GM21529 (cell line): ENCODE data around the gene SELENOW.
"Not testable (repeated sequence)": the region's sequence is repeated elsewhere in the genome, so short reads cannot be mapped to it uniquely, and the experiment has no call there.

ENCODE experiments used
- ATAC-seq: cut with Tn5 transposase; IDR thresholded peaks from one replicate; pipeline ENCODE4 v1.9.1; 2021; ENCODE audit not compliant: unreplicated experiment

SELENOW gene

DNA sequence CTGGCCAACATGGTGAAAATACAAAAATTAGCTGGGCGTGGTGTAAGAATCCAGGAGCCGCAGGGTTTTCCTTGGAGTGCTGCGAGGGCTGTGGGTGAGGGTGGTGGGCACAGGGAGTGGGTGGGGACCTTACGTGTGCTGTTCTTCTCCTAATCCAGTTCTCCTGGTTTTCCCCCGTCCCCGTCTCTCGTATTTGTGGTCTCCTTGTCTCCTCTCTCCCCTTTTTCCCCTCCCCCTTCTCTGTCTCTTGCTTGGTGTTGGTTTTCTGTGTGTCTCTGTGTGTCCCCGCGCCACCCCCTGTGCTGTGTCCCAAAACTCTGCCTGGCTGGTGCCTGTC is 1.7 kb downstream of the SELENOW start:
- ATAC-seq = no peak

DNA sequence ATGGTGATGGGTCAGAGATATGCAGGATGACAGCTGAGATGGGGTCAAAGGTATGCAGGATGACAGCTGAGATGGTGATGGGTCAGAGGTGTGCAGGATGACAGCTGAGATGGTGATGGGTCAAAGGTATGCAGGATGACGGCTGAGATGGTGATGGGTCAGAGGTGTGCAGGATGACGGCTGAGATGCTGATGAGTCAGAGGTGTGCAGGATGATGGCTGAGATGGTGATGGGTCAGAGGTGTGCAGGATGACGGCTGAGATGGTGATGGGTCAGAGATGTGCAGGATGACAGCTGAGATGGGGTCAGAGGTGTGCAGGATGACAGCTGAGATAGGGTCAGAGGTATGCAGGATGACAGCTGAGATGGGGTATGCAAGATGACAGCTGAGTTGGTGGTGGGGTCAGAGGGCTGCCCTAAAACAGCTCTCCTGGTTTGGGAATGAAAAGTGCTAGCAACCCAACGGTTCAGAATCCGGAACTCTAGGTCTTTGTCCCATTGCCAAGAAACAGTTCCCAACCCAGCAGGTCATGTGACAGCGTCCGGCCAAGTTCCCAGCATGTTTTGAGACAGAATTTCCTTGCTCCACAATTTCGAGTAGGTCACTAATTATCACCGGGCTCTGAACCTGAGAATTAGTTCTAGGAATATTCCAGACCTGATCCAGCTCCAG is 3.2 kb downstream of the SELENOW start:
- ATAC-seq = no peak

GRCh38 chr19:47786566-47786965 is 8.1 kb downstream of the SELENOW start:
- no peak for ATAC-seq

DNA sequence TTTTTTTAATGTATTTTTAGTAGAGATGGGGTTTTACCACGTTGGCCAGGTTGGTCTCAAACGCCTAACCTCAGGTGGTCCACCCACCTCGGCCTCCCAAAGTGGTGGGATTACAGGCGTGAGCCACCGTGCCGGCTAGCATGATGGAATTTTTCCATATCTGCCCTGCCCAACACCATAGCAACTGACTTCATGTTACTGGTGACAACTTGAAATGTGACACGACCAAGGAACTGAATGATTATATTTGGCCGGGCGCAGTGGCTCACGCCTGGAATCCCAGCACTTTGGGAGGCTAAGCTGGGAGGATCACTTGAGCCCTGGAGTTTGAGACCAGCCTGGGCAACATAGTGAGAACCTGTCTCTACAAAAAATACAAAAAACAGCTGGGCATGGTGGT is 8.8 kb downstream of the SELENOW start:
- not testable (repeated sequence) for ATAC-seq

- not testable (repeated sequence) for ATAC-seq
These were observed 11.3 kb downstream of the SELENOW start for GRCh38 chr19:47789811-47790210.

DNA sequence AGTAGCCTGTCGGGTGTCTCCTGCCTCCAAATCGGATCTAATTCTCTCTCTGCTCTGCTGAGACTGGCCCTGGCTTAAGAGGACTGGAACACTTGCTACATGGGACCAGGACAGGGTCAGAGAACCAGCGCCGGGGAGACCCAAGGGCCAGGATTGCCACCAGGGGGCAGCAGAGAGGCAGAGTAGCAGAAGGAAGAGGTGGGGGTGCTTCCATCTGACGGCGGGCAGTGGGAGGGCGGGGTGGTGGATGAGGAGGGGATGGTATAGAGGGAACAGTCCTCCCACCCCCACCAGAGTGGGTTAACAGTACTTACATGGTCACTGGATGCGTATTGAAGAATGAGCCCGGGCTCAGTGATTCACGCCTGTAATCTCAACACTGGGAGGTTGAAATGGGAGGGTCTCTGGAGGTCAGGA is 11.9 kb downstream of the SELENOW start:
- no peak for ATAC-seq

- no peak for ATAC-seq
These were observed 14.1 kb downstream of the SELENOW start for GRCh38 chr19:47792616-47793015.

GRCh38 chr19:47794526-47794925 is 16.0 kb downstream of the SELENOW start:
- ATAC-seq = no peak

- no peak for ATAC-seq
These were observed 18.3 kb downstream of the SELENOW start for GRCh38 chr19:47796785-47797184.

GRCh38 chr19:47797996-47798903 is 19.7 kb downstream of the SELENOW start:
- ATAC-seq = no peak

GRCh38 chr19:47798904-47799266 is 20.4 kb downstream of the SELENOW start:
- no peak for ATAC-seq

DNA sequence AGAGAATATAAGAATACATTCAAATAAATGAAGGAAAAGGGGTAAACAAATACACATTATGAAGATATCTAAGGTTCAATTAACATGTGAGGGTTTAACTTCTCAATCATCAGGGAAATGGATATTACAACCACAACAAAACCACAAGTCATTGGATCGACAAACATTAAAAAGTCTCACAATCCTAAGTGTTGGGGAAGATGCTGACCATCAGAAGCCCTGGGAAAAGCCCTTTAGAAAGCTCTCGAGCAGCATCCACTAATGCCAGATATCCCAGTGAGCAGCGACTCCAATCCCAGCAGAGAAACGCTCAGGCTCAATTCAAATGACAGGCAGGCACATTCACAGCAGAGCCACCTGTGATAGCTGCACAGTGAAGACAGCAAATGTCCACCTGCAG is 22.8 kb downstream of the SELENOW start:
- ATAC-seq = no peak

DNA sequence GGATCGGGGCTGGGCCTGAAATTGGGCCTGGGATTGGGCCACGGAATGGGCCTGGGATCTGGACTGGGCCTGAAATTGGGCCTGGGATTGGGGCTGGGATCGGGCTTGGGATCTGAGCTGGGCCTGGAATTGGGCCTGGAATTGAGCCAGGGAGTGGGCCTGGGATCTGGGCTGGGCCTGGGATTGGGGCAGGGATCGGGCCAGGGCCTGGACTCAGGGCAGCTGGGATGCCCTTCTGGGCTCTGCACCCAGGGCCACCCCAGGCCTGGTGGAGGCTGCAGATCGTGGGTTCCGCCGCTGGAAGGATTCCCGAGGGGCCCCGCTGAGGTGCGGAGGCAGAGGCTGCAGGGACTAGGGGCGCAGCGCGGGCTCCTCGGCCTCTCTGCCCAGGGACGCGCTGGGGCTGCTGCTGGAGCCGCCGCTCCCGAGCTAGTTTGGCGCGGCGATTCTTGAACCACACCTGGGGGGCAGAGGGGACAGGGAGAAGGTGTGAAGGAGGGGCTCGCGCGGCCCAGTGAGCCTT is 24.1 kb downstream of the SELENOW start:
- ATAC-seq = no peak

DNA sequence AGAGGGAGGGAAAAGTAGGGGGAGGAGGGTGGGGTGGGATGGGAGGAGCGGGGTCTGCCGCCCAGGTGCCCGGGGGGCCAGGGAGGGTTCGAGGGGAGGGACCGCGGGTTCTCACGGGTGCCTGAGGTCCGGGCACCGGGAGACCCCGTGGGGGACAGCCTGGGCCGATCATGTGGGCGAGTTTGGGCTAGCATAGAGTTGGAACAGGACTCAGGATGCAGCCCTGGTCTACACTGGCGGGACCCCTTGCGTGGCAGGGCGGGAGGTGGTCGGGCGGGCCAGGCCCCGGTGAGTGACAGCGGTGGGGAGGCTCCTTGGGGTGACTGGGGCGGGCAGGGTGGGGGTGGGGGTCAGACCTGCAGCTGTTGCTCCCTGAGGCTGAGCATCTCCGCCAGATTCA is 24.6 kb downstream of the SELENOW start:
- ATAC-seq = not testable (repeated sequence)

- not testable (repeated sequence) for ATAC-seq
These were observed 25.2 kb downstream of the SELENOW start for GRCh38 chr19:47803671-47804070.

DNA sequence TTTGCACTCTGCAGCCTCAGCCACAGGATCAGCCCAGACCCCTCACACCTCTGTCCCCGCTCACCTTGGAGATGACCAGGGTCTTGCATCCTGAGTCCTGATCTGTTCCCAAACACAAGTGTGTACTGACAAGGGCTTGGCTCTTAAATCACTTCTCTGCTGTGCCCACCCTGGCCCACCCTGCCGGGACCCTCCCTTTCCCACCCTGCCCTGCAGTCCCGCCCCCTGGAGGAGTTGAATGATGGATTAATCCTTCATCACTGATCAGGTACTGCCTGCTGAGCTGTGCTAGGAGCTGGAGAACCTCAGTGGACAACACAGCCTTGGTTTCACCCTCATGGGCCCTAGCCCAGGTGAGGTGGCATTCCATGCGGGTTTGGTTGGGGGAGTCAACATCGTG is 25.9 kb downstream of the SELENOW start, which contains the start of gene TPRX1:
Gene TPRX1, minus strand, starts transcription at position 101 of the 400 bp plus-strand sequence. Its CDS starts 12 bp downstream, at position 89.
- not testable (repeated sequence) for ATAC-seq

- no peak for ATAC-seq
These were observed 26.8 kb downstream of the SELENOW start for GRCh38 chr19:47805313-47805712.

DNA sequence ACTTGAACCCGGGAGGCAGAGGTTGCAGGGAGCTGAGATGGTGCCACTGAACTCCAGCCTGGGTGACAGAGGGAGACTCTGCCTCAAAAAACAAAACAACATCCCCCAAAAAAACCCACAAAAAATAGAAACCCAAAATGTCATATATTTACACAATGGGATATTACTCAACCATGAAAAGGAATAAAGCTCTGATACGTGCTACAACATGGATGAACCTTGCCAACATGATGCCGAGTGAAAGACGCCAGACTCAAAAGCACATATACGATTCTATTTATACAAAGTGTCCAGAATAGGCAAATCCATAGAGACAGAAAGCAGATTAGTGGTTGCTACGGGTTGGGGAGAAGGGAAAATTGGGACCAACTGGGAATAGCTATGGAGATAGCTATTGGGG is 27.9 kb downstream of the SELENOW start:
- no peak for ATAC-seq

GRCh38 chr19:47813304-47813994 is 34.9 kb downstream of the SELENOW start:
- ATAC-seq = no peak

GRCh38 chr19:47813995-47814328 is 35.5 kb downstream of the SELENOW start:
- ATAC-seq = no peak

DNA sequence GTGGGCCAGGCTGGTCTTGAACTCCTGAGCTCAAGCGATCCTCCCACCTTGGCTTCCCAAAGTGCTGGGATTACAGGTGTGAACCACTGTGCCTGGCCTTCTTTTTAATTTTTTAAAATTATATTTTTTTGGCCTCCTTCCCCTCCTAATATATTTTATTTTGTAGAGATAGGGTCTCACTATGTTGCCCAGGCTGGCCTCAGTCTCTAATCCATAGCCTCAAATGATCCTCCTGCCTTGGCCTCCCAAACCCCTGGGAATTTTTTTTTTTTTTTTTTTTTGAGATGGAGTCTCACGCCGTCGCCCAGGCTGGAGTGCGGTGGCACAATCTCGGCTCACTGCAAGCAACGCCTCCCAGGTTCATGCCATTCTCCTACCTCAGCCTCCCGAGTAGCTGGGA is 37.8 kb downstream of the SELENOW start:
- not testable (repeated sequence) for ATAC-seq

- not testable (repeated sequence) for ATAC-seq
These were observed 39.7 kb downstream of the SELENOW start for GRCh38 chr19:47818221-47818620.
